Keratinocyte (primary cell): ENCODE data around the gene ANXA5.

Experiments
- EZH2 ChIP-seq: IDR thresholded peaks from one replicate; pipeline ENCODE4 v1.6.1; 2012; ENCODE audit warnings: inconsistent platforms, mild to moderate bottlenecking, low read length, moderate library complexity
- TF ChIP-seq, protein P1 (sequence below), 3 experiments: IDR thresholded peaks in 1 of 3; conservative IDR thresholded peaks in 1 of 3; optimal IDR thresholded peaks in 1 of 3; 2 replicates in 2 of 3; 3 replicates in 1 of 3; pipeline versions ENCODE3 to v1.5.1; 2011; ENCODE audit warnings: low read length in 3 of 3, mild to moderate bottlenecking in 3 of 3, moderate library complexity in 2 of 3, control low read depth in 1 of 3, inconsistent platforms in 1 of 3; ENCODE audit not compliant: insufficient read depth in 2 of 3; ENCODE audit errors: extremely low read depth in 1 of 3

GRCh38 chr4:121709766-121710405, 13.1 kb upstream of the ANXA5 start:
- TF ChIP-seq, protein P1, sequence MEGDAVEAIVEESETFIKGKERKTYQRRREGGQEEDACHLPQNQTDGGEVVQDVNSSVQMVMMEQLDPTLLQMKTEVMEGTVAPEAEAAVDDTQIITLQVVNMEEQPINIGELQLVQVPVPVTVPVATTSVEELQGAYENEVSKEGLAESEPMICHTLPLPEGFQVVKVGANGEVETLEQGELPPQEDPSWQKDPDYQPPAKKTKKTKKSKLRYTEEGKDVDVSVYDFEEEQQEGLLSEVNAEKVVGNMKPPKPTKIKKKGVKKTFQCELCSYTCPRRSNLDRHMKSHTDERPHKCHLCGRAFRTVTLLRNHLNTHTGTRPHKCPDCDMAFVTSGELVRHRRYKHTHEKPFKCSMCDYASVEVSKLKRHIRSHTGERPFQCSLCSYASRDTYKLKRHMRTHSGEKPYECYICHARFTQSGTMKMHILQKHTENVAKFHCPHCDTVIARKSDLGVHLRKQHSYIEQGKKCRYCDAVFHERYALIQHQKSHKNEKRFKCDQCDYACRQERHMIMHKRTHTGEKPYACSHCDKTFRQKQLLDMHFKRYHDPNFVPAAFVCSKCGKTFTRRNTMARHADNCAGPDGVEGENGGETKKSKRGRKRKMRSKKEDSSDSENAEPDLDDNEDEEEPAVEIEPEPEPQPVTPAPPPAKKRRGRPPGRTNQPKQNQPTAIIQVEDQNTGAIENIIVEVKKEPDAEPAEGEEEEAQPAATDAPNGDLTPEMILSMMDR (optimal IDR thresholded peaks at IDR 0.05 in 1 of 3, IDR thresholded peaks at IDR 0.05 in 1 of 3, conservative IDR thresholded peaks at IDR 0.05 in 1 of 3; ENCODE audit: extremely low read depth in 1 of 3, insufficient read depth in 2 of 3, low read length in 3 of 3): no peak
- no peak for TF ChIP-seq EZH2
